ENCODE results near the gene CELF2.

Gene CELF2

DNA sequence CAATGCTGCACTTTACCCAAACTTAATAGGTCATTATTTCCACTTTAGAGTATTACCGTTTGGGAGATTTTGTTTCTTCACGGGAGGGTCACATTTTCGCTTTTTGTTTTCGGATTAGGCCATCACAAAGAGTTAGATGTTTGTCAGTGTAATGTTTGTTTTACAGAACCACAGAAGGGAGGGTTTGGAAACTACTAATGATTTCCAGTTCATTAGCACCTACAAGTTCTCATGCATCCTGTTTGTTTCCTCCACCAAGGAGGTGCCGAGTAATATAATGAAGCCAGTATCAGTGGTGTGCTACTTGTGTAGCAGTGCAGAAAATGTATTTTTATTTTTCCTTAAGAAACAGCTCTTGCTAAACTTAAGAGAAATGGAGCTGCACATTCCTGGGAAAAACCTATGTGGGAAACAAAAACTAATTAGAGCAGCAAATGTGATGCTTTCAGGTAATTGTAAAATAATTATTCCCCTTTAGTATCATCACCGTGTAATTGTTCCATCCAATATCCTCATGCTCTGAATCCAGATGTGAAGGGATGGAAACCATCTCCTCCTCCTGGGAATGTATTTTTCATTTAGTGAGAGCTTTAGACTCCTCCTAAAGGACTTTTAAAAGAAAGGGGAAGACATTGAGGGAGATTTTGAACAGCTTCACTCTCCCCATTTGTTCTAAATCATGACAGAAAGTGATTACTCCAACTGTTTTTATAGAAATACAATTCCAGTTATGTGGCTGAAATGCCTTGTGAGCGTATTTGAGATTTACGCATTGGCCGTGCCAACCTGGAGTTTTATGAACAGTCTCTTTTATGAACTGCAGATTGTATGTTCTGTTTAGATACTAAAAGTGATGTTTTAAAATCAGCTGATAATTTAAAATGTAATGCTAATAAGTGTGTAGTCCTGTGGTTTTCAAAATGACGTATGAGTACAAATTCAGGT is 5.6 kb downstream of the CELF2 start:
- DNase-seq, result no peak

DNA sequence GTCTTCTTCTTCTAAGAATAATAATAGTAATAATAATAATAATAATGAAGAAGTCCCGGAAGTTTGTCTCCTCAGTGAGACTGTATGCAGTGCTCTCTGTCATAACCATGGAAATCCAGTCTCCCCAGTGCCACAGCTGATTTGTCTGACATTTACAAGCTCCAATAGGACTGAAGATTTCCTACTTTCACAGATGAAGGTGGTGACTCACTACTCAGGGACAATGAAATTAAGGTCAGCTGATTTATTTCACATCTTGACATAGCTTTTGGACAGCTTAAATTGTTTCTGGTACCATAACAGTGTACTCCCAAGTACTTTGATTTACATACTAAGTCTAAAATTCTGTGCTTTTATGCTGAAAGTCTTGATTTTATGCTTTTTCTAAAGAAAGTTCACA is 6.9 kb downstream of the CELF2 start:
- no peak for DNase-seq

DNA sequence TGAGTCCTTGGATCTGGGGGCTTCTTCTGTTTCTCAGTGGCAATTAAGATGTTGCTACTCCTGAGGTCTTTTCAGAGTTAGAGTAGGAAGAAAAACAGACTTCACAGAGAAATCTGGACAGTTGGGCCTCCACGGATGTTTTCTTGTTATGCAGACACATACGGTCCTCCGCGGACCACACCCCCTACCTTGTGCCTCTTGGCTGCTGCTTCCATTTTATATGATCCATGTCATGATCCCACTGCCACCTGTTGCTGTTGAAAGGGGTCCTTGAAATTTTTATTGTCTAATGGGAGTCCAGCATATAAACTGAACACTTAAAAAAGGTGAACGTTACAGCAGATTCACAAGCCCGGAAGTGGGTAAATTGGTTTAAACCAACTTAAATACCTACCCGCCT is 8.3 kb downstream of the CELF2 start:
- DNase-seq, result no peak

DNA sequence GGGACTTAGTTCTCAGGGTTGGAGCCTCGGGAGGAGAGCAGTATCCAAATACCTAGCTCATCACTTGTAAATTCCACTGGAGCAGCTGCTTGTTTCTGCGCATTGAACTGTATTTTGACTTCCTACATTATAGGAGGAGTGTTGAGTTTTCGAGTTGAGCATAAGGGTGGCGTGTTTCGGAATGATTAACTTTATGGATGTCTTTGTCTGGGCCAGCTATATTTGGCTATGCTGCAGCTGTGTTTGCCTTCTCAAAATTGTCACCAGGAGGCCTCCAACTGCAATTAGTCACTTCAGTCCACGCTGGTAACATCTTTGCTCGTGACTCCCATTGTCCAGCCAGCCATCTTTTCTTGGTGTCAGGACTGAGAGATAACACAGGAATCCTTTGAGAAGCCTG is 9.1 kb downstream of the CELF2 start:
- DNase-seq, result no peak

DNA sequence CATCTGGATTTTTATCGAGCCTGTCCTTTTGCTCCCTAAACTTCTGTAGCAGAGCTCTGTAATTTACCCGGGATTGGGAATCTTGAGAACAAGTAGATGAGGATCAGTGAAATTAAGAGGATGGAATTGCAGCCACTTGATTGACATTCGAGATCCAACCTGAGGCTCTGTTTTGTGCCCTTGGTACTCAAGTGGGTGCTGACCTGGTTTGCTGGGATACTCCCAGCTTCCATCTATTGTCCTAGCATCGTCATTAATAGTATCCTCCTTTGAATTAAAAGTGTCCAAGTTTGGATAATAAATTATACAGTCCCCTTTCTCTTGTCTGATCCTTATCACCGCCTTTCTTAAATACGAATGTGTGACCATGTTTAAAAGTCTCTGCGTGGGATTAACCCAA is 17.1 kb downstream of the CELF2 start:
- DNase-seq, result no peak

DNA sequence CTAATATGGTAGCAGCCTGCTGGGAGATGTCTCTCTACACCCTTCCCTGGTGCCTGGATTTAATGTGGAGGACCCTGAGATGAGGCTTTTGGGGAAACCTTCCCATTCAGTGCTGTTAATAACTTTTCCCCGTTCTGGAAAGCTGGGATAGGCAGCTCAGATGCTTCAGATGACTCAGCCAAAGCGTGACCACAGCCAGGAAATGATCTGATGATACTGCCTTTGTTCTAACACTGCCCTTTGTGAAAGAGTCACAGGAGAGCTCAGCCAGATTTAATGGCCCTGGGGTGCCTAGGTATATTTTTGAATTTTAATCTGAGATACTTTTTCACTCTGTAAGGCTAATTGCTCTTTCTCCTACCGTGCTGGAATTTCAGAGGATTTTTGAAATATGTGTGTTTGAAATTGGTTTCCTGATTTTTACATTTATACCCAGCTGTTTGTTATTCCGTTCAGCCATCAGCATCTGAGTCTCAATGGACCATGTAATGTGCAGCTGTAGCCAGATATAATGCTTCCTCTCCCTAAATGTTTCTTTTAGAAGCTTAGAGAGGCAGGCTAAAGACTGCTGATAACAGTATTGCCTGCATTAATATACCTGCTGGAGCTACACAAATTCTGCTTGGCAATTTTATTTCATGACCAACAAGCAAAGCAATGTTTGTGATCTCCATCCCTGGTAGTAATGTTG is 17.8 kb downstream of the CELF2 start:
- DNase-seq, result no peak

DNA sequence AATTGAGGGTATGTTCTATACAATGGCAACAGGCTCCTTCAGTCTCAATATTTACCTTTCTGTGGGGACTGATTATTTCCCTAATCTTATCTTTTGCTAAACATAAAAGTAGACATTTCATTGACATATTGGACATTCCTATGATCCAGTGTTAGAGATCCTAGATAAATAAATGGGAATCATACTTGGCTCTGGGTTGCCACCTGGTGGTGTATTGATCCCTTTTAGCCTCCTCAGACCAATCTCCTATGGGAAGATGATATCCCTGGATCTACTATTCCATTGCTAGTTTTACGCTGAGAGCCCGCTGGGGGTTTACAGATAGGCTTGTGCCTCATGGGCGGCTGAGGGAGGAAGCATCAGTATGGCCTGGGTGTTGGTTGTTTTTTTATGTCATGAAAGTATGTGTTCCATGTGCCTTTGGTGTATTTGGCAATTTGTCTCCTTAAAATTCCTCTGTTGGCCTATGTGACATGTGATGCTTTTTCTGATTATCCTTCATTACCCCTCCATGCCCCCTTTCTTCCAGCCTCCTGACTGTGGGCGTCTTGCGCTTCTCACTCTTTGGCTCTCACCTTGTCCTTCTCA is 18.8 kb downstream of the CELF2 start:
- no peak for DNase-seq

DNA sequence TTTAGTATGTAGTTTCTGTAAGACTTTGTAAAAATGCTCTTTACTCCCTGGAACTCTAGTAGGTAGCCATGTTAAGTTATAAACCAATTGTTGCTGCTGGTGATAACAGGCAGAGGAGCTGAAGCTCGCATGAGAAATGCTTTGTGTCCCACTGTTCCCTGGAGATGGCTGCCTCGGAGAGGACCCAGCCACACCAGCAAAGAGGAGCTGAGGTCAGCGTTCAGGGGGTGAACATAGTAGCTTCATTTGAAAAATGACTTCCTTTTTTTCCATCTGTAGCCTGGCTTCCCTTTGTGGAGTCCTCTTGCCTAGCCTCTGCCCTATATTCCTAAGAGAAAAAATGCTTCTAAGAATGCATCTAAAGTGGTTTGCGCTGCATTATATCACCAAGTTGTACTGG is 20.3 kb downstream of the CELF2 start:
- no peak for DNase-seq

DNA sequence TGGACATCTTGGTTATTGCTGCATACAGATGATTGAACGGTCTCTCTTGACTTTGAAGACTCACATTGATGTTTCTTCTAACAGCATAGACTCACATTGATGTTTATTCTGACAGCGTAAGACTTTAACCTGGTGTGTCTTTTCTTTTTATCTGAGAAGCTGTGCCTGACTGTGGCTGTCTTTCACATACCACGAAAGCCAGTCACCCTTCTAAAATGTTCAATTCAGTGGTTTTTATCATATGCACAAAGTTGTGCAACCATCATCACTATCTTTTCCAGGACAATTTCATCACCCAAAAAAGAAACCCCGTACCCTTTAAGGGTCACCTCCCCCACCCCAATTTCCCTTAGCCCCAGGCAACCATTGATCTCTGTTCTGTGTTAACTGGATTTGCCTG is 24.7 kb downstream of the CELF2 start:
- DNase-seq, result no peak

DNA sequence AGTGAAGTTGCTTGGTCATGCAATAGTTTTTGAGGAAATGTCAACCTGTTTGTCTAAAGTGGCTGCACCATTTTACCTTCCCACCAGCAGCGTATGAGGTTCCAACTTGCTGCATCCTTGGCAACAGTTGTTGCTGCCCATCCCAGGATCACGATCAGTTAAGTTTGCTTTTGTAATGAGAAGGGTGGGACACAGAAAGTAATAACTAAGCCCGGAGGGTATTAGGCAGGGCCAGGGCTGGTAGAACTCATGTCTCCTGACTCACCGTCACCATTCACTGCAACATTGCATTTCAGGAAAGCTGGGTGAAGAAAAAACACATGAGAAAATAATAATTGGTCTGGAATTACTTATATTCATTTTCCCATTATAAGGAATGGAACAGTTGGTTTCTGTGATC is 25.4 kb downstream of the CELF2 start:
- no peak for DNase-seq

DNA sequence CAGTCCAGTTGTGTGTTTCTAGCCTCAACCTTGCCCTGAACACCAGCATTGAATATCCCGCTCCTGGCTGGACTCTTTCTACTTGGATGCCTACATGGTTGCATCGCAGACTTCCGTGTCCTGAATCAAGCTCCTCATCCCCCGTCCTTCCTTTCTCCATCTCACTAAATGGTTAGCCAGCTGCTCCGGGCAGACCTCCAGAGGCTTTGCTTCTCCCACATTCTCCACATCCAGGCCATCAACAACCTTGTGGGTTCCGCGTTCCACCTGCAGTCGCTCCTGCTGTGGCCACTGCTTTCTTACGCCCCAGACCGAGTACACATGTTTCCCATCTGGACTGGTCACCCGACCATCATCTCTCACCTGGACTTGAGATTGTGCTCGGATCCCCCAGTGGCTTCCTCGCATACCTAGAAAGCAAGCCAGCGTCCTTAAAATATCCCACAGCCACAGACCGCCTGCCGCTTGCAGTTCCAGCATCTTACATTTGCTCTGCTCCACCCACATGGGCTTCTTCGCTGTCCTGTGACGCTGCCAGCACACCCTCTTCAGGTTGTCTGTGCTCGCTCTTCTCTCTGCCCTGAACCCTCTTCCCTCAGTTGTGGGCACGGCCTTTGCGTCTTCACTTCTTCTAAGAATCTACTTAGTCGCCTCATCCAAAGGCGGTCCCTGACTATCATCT is 25.9 kb downstream of the CELF2 start:
- no peak for DNase-seq

DNA sequence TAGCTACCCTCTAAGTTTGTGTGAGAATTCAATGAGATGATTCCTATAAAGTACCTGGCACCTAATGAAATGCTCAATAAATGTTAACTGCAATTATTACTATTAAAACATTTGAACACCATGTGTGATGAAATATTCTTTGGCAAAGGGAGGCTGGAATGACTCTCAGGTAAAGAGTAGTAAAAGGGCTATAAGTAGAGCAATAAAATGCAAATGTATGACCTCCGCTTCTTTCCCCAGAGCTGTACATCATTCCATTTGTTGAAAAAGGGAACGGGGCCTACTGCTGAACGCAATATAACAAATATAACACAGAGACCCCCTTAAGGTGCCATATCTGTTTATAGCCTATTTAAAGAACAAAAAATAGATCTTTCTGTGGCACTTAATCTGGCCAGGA is 27.8 kb downstream of the CELF2 start:
- no peak for DNase-seq

DNA sequence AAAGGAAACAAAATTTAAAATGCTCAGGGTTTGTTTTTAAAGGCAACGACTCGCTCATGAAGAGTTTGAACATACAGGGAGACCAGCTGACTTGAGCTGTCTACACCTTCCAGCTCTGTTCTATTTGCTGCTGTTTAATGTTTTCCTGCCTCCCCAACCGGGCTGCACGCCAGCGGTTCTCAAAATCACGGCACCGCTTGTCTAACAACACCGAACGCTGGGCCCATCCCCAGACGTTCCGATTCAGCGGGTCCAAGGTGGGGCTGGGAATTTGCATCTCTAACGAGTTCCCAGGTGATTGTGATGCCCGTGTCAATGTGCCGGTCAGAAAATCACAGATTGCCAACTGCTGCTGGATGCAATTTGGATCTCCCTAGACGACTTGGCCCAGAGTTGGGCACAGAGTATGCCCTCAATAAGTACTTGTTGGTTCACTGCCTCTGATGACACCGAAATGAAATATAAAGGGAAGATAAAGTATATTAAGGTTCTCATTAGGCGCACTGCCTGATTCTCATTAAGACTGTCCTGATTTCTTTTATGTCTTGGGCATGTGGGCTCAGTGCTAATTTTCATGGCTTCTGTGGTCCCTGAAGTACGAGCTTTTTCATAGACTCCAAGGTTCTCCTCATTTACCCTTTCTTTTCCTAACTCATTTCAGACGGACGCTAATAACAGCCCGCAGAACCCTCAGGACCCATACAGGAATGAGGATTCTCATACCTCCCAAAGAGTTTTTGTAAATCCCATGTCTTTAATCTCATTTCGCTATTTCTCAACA is 28.5 kb downstream of the CELF2 start:
- no peak for DNase-seq

DNA sequence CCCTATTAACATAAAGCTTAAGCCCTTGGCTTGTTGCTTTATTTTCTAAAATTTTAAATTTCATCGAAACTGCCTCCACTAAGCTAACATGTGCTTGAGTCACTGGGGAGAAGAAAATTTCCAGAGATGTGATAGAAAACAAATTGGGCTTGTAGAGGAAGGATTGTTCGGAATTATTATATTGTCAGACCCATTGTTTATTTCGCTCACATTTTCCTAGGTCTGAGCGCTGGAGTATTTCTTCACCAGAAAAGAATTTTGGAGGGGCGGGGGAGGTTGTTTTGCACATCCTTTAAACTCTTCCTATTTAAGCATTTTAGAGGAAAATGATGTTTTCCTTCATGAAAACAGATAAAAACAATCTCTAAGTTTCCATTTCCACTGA is 29.1 kb downstream of the CELF2 start:
- no peak for DNase-seq

DNA sequence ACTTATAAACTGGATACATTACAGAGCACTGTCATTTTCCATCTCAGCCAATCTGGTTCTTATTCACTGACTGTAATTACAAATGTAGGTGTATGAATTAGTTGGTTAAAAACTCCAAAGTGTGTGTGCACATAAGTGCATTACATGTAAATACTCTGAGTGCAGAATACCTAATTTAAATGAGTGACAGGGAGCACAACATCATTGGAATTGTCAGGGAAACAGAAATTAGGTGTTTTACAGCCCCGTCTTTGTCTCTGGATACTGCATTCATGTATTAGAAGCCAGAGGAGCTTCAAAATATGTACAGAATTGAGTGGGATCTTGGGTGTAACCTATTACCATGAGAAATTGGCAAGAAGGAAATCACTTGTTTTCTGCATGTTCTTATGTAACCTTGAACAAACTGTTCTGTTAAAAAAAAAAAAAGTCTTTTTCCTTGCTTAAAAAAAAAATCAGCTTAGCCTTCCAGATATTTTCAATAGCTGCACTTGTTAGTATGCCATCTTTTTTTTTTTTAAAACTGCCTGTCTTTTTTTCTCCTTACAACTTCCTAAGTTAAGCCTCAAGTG is 31.1 kb downstream of the CELF2 start:
- no peak for DNase-seq

DNA sequence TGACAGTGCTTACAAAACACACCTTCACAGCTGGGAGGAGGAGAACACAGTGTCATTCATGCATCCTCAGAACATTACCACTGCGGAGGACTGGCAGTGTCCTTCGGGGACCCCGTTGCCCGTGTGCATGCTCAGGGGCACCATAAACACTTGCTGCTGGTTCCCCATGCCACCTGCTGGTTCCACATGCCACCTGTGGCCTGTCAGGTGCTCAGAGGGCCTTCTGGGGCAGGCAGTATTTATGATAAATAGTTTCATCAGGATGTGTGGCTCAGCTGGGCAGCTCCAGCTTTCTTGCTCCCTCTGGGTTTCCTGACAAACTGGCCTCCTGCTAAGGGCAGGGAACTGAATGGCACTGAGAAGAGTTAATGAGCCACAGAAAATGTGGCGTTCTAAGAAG is 32.1 kb downstream of the CELF2 start:
- DNase-seq, result no peak

DNA sequence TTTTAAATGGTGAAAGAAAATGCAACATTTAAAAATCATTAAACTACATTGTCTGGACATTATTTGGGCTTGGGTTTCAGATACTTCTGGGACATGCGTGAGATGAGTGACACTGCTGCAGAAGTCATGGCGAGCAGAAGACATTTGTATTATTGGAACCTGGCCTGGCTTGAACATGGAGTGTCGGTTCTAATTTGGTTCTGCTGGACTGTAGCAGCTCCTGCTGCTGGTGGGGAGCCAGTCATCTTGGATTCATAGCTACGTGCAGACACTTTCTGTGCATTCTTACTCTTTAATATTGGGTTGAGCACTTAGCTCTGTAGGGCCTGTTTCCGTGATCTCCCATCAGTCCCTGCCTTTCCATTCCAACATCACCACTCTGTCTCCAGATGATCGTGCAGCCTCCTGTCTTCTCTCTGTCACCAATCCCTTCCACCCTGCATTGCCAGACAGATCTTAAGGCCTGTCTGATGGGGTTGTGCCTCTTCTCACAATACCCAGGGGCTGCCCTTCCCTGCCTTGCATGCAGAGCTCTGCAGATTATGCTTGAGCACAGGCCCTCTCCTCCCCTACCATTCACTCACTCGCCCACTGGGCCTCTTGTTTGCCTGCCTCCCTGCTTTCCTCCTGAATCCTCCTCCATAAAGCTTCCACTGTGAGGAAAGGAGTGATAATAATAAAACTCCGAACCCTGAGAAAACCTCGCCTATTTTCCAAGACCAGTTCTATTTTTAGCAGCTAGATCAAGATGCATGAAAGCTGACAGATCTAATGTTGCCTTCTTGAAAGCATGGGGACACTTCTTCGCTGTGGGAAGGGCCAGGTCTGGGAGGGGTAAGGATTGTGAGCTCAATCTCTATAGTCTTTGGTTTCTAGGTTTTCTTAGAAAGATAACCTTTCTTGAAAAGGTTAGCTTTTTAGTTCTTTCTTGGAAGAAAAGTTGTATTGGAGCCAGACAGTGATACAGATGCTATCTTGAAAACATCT is 32.9 kb downstream of the CELF2 start:
- no peak for DNase-seq

DNA sequence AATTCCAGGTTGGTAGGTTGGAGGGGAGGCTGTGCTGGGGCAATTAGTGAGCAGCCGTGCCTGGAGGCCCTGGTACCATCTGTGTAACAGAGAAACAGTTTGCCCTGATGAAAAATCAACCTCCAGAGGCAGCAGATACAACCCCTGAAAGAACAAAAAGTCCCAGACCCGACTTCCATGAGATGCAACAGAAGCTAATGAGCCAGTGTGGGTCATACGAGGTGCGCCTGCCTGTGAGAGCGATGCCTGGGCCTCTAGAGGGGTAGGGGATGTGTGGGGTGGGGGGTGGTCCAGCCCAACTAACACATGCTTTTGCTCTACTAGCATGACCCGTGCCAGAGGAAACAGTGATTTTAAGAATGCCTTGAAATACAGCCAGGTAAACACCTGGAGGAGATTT is 39.3 kb downstream of the CELF2 start:
- no peak for DNase-seq

DNA sequence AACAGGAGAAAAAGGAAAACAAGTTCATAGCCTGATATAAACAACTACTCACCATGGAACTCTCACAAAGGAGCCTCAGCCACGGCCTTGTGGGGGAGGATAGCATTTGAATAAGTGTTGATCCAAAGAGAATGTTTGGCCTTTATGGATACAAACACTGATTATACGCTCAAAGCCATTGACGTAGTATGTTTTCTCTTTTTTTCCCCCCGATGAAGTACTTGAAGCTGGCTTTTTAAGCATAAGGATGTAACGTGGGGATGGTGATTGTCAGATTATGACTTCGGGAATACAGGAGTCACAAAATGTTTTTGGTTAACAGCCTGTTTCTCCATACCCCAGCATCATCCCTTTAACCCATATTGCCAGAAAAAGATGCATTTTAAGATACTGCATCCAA is 39.8 kb downstream of the CELF2 start:
- DNase-seq, result no peak

DNA sequence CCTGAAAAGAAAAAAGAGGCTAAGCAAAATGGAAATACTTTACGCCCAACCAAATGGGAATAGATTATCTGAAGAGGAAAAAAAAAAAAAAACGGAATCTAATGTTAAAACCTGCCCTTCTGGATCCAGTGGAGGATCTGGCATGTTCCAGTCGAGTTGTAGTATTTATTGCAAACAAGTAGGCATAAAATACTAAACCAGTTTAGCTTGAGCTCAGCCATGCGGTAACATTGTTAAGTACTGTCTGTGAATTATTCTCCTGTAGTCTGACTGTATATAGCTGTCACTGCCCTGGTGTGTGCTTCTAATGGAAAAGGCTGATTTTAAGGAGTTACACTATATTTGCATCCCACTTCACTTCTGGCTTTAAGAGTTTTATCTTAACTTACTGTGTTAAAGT is 40.3 kb downstream of the CELF2 start:
- no peak for DNase-seq

DNA sequence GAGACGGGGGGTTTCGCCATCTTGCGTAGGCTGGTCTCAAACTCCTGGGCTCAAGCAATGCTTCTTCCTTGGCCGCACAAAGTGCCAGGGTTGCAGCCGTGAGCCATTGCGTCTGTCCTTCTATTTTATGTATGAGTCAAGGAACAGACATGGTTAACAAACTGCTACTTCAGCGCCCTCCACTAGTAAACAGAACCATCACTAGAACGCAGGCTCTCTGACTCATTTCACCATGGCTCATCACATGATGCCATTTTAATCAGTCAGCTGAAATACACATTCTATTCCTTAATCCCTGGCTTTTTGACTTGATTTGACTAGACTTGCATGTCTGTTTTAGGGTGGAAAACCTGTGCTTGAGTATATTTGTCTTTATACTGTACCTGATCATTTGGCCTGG is 41.3 kb downstream of the CELF2 start:
- DNase-seq, result no peak

Data from CD4-positive, alpha-beta T cell treated with Interleukin-6 for 4 hours (primary cell).